Endothelial cell (in vitro differentiated cells): Measurements from ENCODE around the gene TMEM123. TPM values are rescaled to one million over a fixed set of nuclear protein-coding genes. Genes with fewer than 3 reads are reported as not detected.

ENCODE experiments used
- DNase-seq: peaks from one replicate; pipeline ENCODE4 v3.0.0; 2021; ENCODE audit warnings: low spot score
- H3K27ac Mint-ChIP-seq: one replicate; pipeline ENCODE4 v1.8.0; 2021; ENCODE audit warnings: mixed read lengths, inconsistent platforms; ENCODE audit not compliant: unreplicated experiment
- H3K27me3 Mint-ChIP-seq: one replicate; pipeline ENCODE4 v1.8.0; 2021; ENCODE audit warnings: mild to moderate bottlenecking, moderate library complexity, mixed read lengths, inconsistent platforms; ENCODE audit not compliant: unreplicated experiment
- H3K36me3 Mint-ChIP-seq: one replicate; pipeline ENCODE4 v1.8.0; 2021; ENCODE audit warnings: mild to moderate bottlenecking, low read depth, mixed read lengths, inconsistent platforms; ENCODE audit not compliant: unreplicated experiment
- H3K4me1 Mint-ChIP-seq: one replicate; pipeline ENCODE4 v1.8.0; 2021; ENCODE audit warnings: mild to moderate bottlenecking, mixed read lengths, inconsistent platforms; ENCODE audit not compliant: unreplicated experiment
- H3K4me3 Mint-ChIP-seq: one replicate; pipeline ENCODE4 v1.8.0; 2021; ENCODE audit warnings: mild to moderate bottlenecking, mixed read lengths, inconsistent platforms; ENCODE audit not compliant: unreplicated experiment
- H3K9me3 Mint-ChIP-seq: one replicate; pipeline ENCODE4 v1.8.0; 2021; ENCODE audit warnings: mixed read lengths, inconsistent platforms; ENCODE audit not compliant: unreplicated experiment
- CTCF ChIP-seq: fragments of 200-600 bp; sonication (generic); IDR thresholded peaks from one replicate; pipeline ENCODE4 v1.5.0; 2021; ENCODE audit warnings: antibody characterized with exemption; ENCODE audit not compliant: unreplicated experiment
- total RNA-seq: library from RNA; stranded (reverse); fragmentation: NEBNext Ultra II Directional; extraction: Animal tissue kit (Norgen Biotek cat#: 25700); gene quantifications from one replicate; pipeline ENCODE4 v1.2.1, GENCODE V29; 2021; ENCODE audit not compliant: unreplicated experiment

TMEM123 gene
- total RNA-seq, 1 donor from 2014 or later: 142 TPM

- H3K27ac Mint-ChIP-seq: no peak overlapping the region
- H3K4me1 Mint-ChIP-seq: peaks cover 5% of the 10 kb centered on the region
- no peaks in the 10 kb centered on the region for H3K27me3 Mint-ChIP-seq
- no peak for TF ChIP-seq CTCF
- H3K36me3 Mint-ChIP-seq: no peaks in the 10 kb centered on the region
- no peak for DNase-seq
- no peaks in the 10 kb centered on the region for H3K9me3 Mint-ChIP-seq
- H3K4me3 Mint-ChIP-seq: no peak overlapping the region
Measured at GRCh38 chr11:102489186-102490145, 36.9 kb upstream of the TMEM123 start.

- no peak overlapping the region for H3K4me3 Mint-ChIP-seq
- DNase-seq: no peak
- H3K27ac Mint-ChIP-seq: no peak overlapping the region
- TF ChIP-seq CTCF: no peak
- H3K27me3 Mint-ChIP-seq: no peaks in the 10 kb centered on the region
- peaks cover 5% of the 10 kb centered on the region for H3K4me1 Mint-ChIP-seq
- H3K9me3 Mint-ChIP-seq: no peaks in the 10 kb centered on the region
- no peaks in the 10 kb centered on the region for H3K36me3 Mint-ChIP-seq
Measured at GRCh38 chr11:102488208-102488607, 35.6 kb upstream of the TMEM123 start.

GRCh38 chr11:102487214-102487613, 34.6 kb upstream of the TMEM123 start:
- H3K4me3 Mint-ChIP-seq: no peak overlapping the region
- no peaks in the 10 kb centered on the region for H3K36me3 Mint-ChIP-seq
- DNase-seq: no peak
- TF ChIP-seq CTCF: no peak
- no peaks in the 10 kb centered on the region for H3K4me1 Mint-ChIP-seq
- no peaks in the 10 kb centered on the region for H3K9me3 Mint-ChIP-seq
- H3K27ac Mint-ChIP-seq: no peak overlapping the region
- no peaks in the 10 kb centered on the region for H3K27me3 Mint-ChIP-seq

- no peaks in the 10 kb centered on the region for H3K36me3 Mint-ChIP-seq
- no peaks in the 10 kb centered on the region for H3K9me3 Mint-ChIP-seq
- no peak overlapping the region for H3K4me3 Mint-ChIP-seq
- no peak overlapping the region for H3K27ac Mint-ChIP-seq
- DNase-seq: no peak
- TF ChIP-seq CTCF: no peak
- no peaks in the 10 kb centered on the region for H3K27me3 Mint-ChIP-seq
- no peaks in the 10 kb centered on the region for H3K4me1 Mint-ChIP-seq
Measured at GRCh38 chr11:102486584-102486983, 34.0 kb upstream of the TMEM123 start.

- Mint-ChIP-seq H3K4me1 (no peaks in the 10 kb centered on the region), H3K4me3 (no peak overlapping the region), H3K27me3 (no peaks in the 10 kb centered on the region), H3K27ac (no peak overlapping the region), H3K36me3 (no peaks in the 10 kb centered on the region), H3K9me3 (no peaks in the 10 kb centered on the region)
- no peak for TF ChIP-seq CTCF
- DNase-seq: no peak
Measured at GRCh38 chr11:102485095-102485722, 32.6 kb upstream of the TMEM123 start.
